ENCODE measurements around the gene ZNF234. TPM values are rescaled to one million over a fixed set of nuclear protein-coding genes. Genes with fewer than 3 reads are reported as not detected.

ZNF234 gene
- total RNA-seq, 1 experiment from 2014 or later: 7.5 TPM

DNA sequence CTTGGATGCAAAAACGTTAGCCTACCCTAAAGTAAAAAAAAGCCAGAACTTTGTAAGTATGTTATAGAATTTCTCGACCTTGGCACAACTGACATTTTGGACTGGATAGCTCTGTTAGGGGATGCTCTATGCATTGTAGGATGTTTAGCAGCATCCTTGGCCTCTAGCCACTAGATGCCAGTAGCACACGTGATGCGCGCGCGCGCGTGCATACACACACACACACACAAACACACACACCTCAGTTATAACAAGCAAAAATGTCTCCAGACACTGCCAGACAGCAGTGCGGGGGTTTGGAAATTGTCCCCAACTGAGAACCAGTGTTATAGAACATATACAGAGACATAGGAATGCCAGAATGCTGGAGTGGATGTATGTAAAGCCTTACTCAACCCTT is 40.8 kb downstream of the ZNF234 start (continued):
- TF ChIP-seq HMGA2 (CRISPR knock-in tag; IDR thresholded peaks at IDR 0.05) (no peak), SP1 (CRISPR knock-in tag; conservative IDR thresholded peaks at IDR 0.05) (no peak)

- Mint-ChIP-seq H3K4me1 (no peaks in the 10 kb centered on the region), H3K36me3 (peaks cover 12% of the 10 kb centered on the region), H3K9me3 (peaks cover 70% of the 10 kb centered on the region), H3K27ac (no peak overlapping the region), H3K4me3 (no peak overlapping the region), H3K27me3 (ENCODE audit: low read depth) (peaks cover 33% of the 10 kb centered on the region)
- DNase-seq (ENCODE audit: low spot score) (no peak), ATAC-seq (no peak)
- ChIA-PET POLR2A (no interaction called here), CTCF (no interaction called here)
- TF ChIP-seq JUN (CRISPR knock-in tag; IDR thresholded peaks at IDR 0.05) (no peak), E2F1 (CRISPR knock-in tag; IDR thresholded peaks at IDR 0.05) (no peak), ZNF671 (CRISPR knock-in tag; IDR thresholded peaks at IDR 0.05) (no peak), IRF1 (CRISPR knock-in tag; IDR thresholded peaks at IDR 0.05) (no peak), ELF4 (CRISPR knock-in tag; IDR thresholded peaks at IDR 0.05; ENCODE audit: low read depth) (no peak), SP1 (CRISPR knock-in tag; conservative IDR thresholded peaks at IDR 0.05) (no peak), ZNF232 (CRISPR knock-in tag; IDR thresholded peaks at IDR 0.05) (no peak), PREB (CRISPR knock-in tag; IDR thresholded peaks at IDR 0.05; ENCODE audit: borderline replicate concordance) (no peak)
- TF ChIP-seq, protein P1, sequence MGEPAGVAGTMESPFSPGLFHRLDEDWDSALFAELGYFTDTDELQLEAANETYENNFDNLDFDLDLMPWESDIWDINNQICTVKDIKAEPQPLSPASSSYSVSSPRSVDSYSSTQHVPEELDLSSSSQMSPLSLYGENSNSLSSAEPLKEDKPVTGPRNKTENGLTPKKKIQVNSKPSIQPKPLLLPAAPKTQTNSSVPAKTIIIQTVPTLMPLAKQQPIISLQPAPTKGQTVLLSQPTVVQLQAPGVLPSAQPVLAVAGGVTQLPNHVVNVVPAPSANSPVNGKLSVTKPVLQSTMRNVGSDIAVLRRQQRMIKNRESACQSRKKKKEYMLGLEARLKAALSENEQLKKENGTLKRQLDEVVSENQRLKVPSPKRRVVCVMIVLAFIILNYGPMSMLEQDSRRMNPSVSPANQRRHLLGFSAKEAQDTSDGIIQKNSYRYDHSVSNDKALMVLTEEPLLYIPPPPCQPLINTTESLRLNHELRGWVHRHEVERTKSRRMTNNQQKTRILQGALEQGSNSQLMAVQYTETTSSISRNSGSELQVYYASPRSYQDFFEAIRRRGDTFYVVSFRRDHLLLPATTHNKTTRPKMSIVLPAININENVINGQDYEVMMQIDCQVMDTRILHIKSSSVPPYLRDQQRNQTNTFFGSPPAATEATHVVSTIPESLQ (CRISPR knock-in tag; IDR thresholded peaks at IDR 0.05): no peak
Measured at GRCh38 chr19:44190020-44190419, 48.7 kb downstream of the ZNF234 start.

DNA sequence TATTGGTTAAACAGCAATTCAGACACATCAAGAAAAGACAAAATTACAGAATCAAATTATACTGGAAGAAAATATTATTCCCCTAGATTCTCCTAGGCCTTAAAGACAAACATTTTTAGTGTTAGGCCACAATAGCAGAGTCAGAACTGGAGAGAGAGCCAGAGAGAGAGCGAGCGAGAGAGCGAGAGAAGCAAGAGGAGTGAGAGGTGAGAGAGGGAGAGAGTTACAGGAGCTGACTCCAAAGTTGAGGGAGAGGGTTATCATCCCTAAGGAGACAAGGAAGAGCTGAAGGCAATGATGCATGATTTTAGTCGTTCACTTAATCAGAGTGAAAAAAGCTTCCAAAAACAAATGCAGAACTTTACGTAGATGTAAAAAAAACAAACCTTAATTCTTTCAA is 50.8 kb downstream of the ZNF234 start:
- no peak overlapping the region for H3K27ac Mint-ChIP-seq
- no peaks in the 10 kb centered on the region for H3K4me1 Mint-ChIP-seq
- TF ChIP-seq, protein P2, sequence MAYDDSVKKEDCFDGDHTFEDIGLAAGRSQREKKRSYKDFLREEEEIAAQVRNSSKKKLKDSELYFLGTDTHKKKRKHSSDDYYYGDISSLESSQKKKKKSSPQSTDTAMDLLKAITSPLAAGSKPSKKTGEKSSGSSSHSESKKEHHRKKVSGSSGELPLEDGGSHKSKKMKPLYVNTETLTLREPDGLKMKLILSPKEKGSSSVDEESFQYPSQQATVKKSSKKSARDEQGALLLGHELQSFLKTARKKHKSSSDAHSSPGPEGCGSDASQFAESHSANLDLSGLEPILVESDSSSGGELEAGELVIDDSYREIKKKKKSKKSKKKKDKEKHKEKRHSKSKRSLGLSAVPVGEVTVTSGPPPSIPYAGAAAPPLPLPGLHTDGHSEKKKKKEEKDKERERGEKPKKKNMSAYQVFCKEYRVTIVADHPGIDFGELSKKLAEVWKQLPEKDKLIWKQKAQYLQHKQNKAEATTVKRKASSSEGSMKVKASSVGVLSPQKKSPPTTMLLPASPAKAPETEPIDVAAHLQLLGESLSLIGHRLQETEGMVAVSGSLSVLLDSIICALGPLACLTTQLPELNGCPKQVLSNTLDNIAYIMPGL (CRISPR knock-in tag; IDR thresholded peaks at IDR 0.05): no peak
- TF ChIP-seq ETV6 (CRISPR knock-in tag; IDR thresholded peaks at IDR 0.05) (no peak), CREB1 (CRISPR knock-in tag; IDR thresholded peaks at IDR 0.05) (no peak), FOXK1 (CRISPR knock-in tag; IDR thresholded peaks at IDR 0.05) (no peak), ELF4 (CRISPR knock-in tag; IDR thresholded peaks at IDR 0.05; ENCODE audit: low read depth) (no peak), CBFB (CRISPR knock-in tag; IDR thresholded peaks at IDR 0.05; ENCODE audit: low read depth) (no peak), ZNF317 (CRISPR knock-in tag; IDR thresholded peaks at IDR 0.05; ENCODE audit: borderline replicate concordance, low read depth) (no peak), PRDM15 (CRISPR knock-in tag; IDR thresholded peaks at IDR 0.05) (no peak), JUN (CRISPR knock-in tag; IDR thresholded peaks at IDR 0.05) (no peak)
- TF ChIP-seq, protein P1 (CRISPR knock-in tag; IDR thresholded peaks at IDR 0.05): no peak
- POLR2A ChIA-PET: no interaction called here
- DNase-seq (ENCODE audit: low spot score): no peak
- peaks cover 37% of the 10 kb centered on the region for H3K27me3 Mint-ChIP-seq (ENCODE audit: low read depth)
- peaks cover 12% of the 10 kb centered on the region for H3K36me3 Mint-ChIP-seq
- CTCF ChIA-PET: no interaction called here
- peaks cover 72% of the 10 kb centered on the region for H3K9me3 Mint-ChIP-seq
- H3K4me3 Mint-ChIP-seq: no peak overlapping the region
- no peak for ATAC-seq

Data from WTC11 (cell line).